Measurements from ENCODE around the gene EXTL1.

- TF ChIP-seq CTCF (optimal IDR thresholded peaks at IDR 0.05 in 1 of 3, IDR thresholded peaks at IDR 0.05 in 1 of 3, conservative IDR thresholded peaks at IDR 0.05 in 1 of 3; ENCODE audit: extremely low read depth in 1 of 3, insufficient read depth in 2 of 3, low read length in 3 of 3) (no peak), EZH2 (IDR thresholded peaks at IDR 0.05; ENCODE audit: low read length) (no peak)
Measured at GRCh38 chr1:26050248-26050640, 28.7 kb downstream of the EXTL1 start.
